Measurements from ENCODE around the gene GRM1.

- TF ChIP-seq, protein P1, sequence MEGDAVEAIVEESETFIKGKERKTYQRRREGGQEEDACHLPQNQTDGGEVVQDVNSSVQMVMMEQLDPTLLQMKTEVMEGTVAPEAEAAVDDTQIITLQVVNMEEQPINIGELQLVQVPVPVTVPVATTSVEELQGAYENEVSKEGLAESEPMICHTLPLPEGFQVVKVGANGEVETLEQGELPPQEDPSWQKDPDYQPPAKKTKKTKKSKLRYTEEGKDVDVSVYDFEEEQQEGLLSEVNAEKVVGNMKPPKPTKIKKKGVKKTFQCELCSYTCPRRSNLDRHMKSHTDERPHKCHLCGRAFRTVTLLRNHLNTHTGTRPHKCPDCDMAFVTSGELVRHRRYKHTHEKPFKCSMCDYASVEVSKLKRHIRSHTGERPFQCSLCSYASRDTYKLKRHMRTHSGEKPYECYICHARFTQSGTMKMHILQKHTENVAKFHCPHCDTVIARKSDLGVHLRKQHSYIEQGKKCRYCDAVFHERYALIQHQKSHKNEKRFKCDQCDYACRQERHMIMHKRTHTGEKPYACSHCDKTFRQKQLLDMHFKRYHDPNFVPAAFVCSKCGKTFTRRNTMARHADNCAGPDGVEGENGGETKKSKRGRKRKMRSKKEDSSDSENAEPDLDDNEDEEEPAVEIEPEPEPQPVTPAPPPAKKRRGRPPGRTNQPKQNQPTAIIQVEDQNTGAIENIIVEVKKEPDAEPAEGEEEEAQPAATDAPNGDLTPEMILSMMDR (IDR thresholded peaks at IDR 0.05; ENCODE audit: low read depth, low read length, poor library complexity, severe bottlenecking) = no peak
- TF ChIP-seq EZH2phosphoT487 (IDR thresholded peaks at IDR 0.05; ENCODE audit: borderline replicate concordance, low read length) = no peak
Observed at GRCh38 chr6:146265056-146265455, 236.2 kb downstream of the GRM1 start.

All from DOHH2 (cell line).